Osteoblast (primary cell): Measurements from ENCODE around the gene DDX51. TPM values are rescaled to one million over a fixed set of nuclear protein-coding genes. Genes with fewer than 3 reads are reported as not detected.
A peak's percentile ranks its signal among the peaks of the same experiment; 100 is the strongest.

ENCODE experiments used
- DNase-seq: peaks from one replicate; pipeline ENCODE4 v3.0.0; 2011; ENCODE audit warnings: low spot score, mixed read lengths; ENCODE audit not compliant: insufficient read length; ENCODE audit errors: missing footprints
- H2AFZ ChIP-seq: 2 replicates; pipeline ENCODE4 v1.6.0; 2011; ENCODE audit warnings: mild to moderate bottlenecking, low read length
- H3K27ac ChIP-seq: 2 replicates; pipeline ENCODE4 v1.5.1; 2011; ENCODE audit warnings: mild to moderate bottlenecking, low read depth, low read length, moderate library complexity
- H3K27me3 ChIP-seq: 2 replicates; pipeline ENCODE4 v1.6.0; 2012; ENCODE audit warnings: mild to moderate bottlenecking, control low read depth, inconsistent platforms, low read length, moderate library complexity; ENCODE audit not compliant: insufficient read depth
- H3K36me3 ChIP-seq: 2 replicates; pipeline ENCODE4 v1.5.1; 2011; ENCODE audit warnings: mild to moderate bottlenecking, low read length, control low read depth, moderate library complexity; ENCODE audit not compliant: insufficient read depth
- H3K4me1 ChIP-seq: 2 replicates; pipeline ENCODE4 v1.5.1; 2011; ENCODE audit warnings: mild to moderate bottlenecking, low read length, control low read depth, moderate library complexity; ENCODE audit not compliant: insufficient read depth
- H3K4me2 ChIP-seq: 2 replicates; pipeline ENCODE4 v1.6.0; 2011; ENCODE audit warnings: mild to moderate bottlenecking, low read length; ENCODE audit not compliant: insufficient read depth
- H3K4me3 ChIP-seq: fragments of 200-600 bp; sonication (generic); 3 replicates; pipeline ENCODE4 v1.5.1; 2012; ENCODE audit warnings: mild to moderate bottlenecking, low read length, inconsistent platforms; ENCODE audit not compliant: insufficient read depth
- H3K79me2 ChIP-seq: 2 replicates; pipeline ENCODE4 v1.6.0; 2012; ENCODE audit warnings: mild to moderate bottlenecking, low read length, control low read depth, inconsistent platforms; ENCODE audit not compliant: insufficient read depth
- H3K9me3 ChIP-seq: 2 replicates; pipeline ENCODE4 v1.5.1; 2011; ENCODE audit warnings: low read depth, low read length, control low read depth
- H4K20me1 ChIP-seq: 2 replicates; pipeline ENCODE4 v1.6.0; 2012; ENCODE audit warnings: mild to moderate bottlenecking, low read length, control low read depth; ENCODE audit not compliant: insufficient read depth
- total RNA-seq: library from RNA; depleted of rRNA; stranded (reverse); fragments of >200 nt; gene quantifications from 2 replicates; pipeline ENCODE4 v1.2.3, GENCODE V29; 2012
- TF ChIP-seq, protein P1 (sequence below): IDR thresholded peaks from 2 replicates; pipeline ENCODE4 v1.5.1; 2011; ENCODE audit warnings: mild to moderate bottlenecking, low read depth, low read length, moderate library complexity; ENCODE audit errors: extremely low read depth

DDX51 gene
- total RNA-seq, 1 donor = 6.2 TPM

DNA sequence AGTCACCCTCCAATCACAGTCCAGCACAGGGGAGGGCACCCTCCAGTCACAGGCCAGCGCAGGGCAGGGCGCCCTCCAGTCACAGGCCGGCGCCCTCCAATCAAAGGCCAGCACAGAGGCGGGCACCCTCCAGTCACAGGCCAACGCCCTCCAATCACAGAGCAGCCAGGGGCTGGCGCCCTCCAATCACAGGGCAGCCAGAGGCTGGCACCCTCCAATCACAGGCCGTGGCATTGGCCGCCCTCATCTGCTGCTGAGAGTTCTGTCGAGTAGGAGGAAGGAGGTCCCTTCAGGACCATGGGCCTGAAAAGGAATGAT is 26.6 kb downstream of the DDX51 start:
- DNase-seq = peak; percentile 73
- Histone ChIP-seq H3K4me2 (no peak overlapping the region), H3K79me2 (no peaks in the 10 kb centered on the region), H4K20me1 (no peaks in the 10 kb centered on the region), H3K36me3 (peaks cover 75% of the 10 kb centered on the region), H3K4me3 (no peak overlapping the region), H3K27me3 (no peaks in the 10 kb centered on the region), H3K4me1 (no peaks in the 10 kb centered on the region), H3K27ac (no peak overlapping the region), H3K9me3 (no peaks in the 10 kb centered on the region), H2AFZ (no peak overlapping the region)
- TF ChIP-seq, protein P1, sequence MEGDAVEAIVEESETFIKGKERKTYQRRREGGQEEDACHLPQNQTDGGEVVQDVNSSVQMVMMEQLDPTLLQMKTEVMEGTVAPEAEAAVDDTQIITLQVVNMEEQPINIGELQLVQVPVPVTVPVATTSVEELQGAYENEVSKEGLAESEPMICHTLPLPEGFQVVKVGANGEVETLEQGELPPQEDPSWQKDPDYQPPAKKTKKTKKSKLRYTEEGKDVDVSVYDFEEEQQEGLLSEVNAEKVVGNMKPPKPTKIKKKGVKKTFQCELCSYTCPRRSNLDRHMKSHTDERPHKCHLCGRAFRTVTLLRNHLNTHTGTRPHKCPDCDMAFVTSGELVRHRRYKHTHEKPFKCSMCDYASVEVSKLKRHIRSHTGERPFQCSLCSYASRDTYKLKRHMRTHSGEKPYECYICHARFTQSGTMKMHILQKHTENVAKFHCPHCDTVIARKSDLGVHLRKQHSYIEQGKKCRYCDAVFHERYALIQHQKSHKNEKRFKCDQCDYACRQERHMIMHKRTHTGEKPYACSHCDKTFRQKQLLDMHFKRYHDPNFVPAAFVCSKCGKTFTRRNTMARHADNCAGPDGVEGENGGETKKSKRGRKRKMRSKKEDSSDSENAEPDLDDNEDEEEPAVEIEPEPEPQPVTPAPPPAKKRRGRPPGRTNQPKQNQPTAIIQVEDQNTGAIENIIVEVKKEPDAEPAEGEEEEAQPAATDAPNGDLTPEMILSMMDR = no peak

- no peak overlapping the region for H3K27ac ChIP-seq
- no peak overlapping the region for H3K4me2 ChIP-seq
- TF ChIP-seq, protein P1 = no peak
- DNase-seq = no peak
- H3K4me1 ChIP-seq = no peaks in the 10 kb centered on the region
- H3K79me2 ChIP-seq = no peaks in the 10 kb centered on the region
- H3K36me3 ChIP-seq = peaks cover 73% of the 10 kb centered on the region
- H3K9me3 ChIP-seq = no peaks in the 10 kb centered on the region
- no peaks in the 10 kb centered on the region for H3K27me3 ChIP-seq
- no peaks in the 10 kb centered on the region for H4K20me1 ChIP-seq
- H2AFZ ChIP-seq = no peak overlapping the region
- no peak overlapping the region for H3K4me3 ChIP-seq
Observed at GRCh38 chr12:132116709-132117557, 27.2 kb downstream of the DDX51 start.

GRCh38 chr12:132115500-132115899 is 28.6 kb downstream of the DDX51 start:
- Histone ChIP-seq H3K27ac (no peak overlapping the region), H3K4me1 (no peaks in the 10 kb centered on the region), H3K9me3 (no peaks in the 10 kb centered on the region), H3K27me3 (no peaks in the 10 kb centered on the region), H3K4me2 (no peak overlapping the region), H2AFZ (no peak overlapping the region), H4K20me1 (no peaks in the 10 kb centered on the region), H3K79me2 (no peaks in the 10 kb centered on the region), H3K36me3 (peaks cover 71% of the 10 kb centered on the region), H3K4me3 (no peak overlapping the region)
- TF ChIP-seq, protein P1 = no peak
- no peak for DNase-seq

DNA sequence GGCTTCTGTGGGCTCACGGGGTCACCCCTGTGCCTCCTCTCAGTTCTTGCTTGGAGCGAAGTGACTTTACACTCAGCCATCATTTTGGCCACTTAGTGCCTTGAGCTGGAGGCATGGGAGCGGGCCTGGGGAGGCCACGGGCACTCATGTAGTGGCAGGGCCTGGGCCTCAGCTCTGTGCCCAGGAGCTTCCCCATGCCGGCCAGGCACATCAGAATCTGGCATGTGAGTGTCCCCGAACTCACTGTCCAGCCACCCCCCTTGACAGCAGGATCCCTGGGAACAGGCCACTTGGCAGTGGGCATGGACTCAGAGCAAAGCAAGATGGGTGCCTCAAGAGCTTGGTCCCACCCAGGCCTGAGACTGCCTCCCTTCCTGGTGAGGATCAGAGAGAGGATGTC is 29.5 kb downstream of the DDX51 start:
- Histone ChIP-seq H3K79me2 (no peaks in the 10 kb centered on the region), H4K20me1 (no peaks in the 10 kb centered on the region), H3K4me2 (no peak overlapping the region), H3K27ac (no peak overlapping the region), H3K9me3 (no peaks in the 10 kb centered on the region), H3K27me3 (no peaks in the 10 kb centered on the region), H3K36me3 (peaks cover 70% of the 10 kb centered on the region), H3K4me3 (no peak overlapping the region), H3K4me1 (no peaks in the 10 kb centered on the region), H2AFZ (no peak overlapping the region)
- no peak for DNase-seq
- TF ChIP-seq, protein P1 = no peak
